AG09309 (cell line): ENCODE data around the gene FAM117A.

ENCODE experiments used
- DNase-seq: peaks from one replicate; pipeline ENCODE4 v3.0.0-alpha.2; 2010; ENCODE audit warnings: low read depth
- H3K4me3 ChIP-seq: 2 replicates; pipeline ENCODE4 v1.5.1; 2011; ENCODE audit warnings: mild to moderate bottlenecking, low read depth, low read length, moderate library complexity; ENCODE audit not compliant: control insufficient read depth
- TF ChIP-seq, protein P1 (sequence below): IDR thresholded peaks from 2 replicates; pipeline ENCODE4 v1.5.1; 2011; ENCODE audit warnings: mild to moderate bottlenecking, low read depth, low read length, inconsistent platforms; ENCODE audit not compliant: insufficient read depth, control insufficient read depth; ENCODE audit errors: missing control alignments

FAM117A gene

GRCh38 chr17:49691677-49692191, 72.2 kb downstream of the FAM117A start:
- TF ChIP-seq, protein P1, sequence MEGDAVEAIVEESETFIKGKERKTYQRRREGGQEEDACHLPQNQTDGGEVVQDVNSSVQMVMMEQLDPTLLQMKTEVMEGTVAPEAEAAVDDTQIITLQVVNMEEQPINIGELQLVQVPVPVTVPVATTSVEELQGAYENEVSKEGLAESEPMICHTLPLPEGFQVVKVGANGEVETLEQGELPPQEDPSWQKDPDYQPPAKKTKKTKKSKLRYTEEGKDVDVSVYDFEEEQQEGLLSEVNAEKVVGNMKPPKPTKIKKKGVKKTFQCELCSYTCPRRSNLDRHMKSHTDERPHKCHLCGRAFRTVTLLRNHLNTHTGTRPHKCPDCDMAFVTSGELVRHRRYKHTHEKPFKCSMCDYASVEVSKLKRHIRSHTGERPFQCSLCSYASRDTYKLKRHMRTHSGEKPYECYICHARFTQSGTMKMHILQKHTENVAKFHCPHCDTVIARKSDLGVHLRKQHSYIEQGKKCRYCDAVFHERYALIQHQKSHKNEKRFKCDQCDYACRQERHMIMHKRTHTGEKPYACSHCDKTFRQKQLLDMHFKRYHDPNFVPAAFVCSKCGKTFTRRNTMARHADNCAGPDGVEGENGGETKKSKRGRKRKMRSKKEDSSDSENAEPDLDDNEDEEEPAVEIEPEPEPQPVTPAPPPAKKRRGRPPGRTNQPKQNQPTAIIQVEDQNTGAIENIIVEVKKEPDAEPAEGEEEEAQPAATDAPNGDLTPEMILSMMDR = no peak
- H3K4me3 ChIP-seq = no peak overlapping the region
- DNase-seq = no peak

- peak; percentile 95 for DNase-seq
- TF ChIP-seq, protein P1 = no peak
- H3K4me3 ChIP-seq = no peak overlapping the region
Measured at GRCh38 chr17:49691086-49691676, 72.8 kb downstream of the FAM117A start.

GRCh38 chr17:49690256-49690655, 73.7 kb downstream of the FAM117A start:
- TF ChIP-seq, protein P1 = no peak
- DNase-seq = no peak
- no peak overlapping the region for H3K4me3 ChIP-seq

DNA sequence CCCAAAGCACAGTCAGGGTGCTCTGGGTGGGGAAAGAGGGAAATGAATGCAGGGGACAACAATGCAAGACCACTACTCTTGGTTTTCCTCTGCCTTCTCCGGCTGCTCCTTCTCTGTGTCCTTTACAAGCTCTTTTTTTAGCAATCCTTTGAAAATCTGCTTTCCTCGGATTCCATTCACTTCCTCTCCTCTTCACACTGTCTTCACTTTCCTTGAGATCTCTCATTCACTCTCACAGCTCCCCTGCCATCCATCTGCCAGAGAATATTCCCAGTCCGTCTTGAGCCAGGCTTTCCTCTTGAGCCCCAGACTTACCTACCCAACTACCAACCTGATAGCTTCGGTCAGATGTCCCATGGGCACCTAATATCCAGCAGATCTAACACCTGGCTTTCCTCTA, 75.1 kb downstream of the FAM117A start:
- DNase-seq = no peak
- H3K4me3 ChIP-seq = no peak overlapping the region
- TF ChIP-seq, protein P1 = no peak

DNA sequence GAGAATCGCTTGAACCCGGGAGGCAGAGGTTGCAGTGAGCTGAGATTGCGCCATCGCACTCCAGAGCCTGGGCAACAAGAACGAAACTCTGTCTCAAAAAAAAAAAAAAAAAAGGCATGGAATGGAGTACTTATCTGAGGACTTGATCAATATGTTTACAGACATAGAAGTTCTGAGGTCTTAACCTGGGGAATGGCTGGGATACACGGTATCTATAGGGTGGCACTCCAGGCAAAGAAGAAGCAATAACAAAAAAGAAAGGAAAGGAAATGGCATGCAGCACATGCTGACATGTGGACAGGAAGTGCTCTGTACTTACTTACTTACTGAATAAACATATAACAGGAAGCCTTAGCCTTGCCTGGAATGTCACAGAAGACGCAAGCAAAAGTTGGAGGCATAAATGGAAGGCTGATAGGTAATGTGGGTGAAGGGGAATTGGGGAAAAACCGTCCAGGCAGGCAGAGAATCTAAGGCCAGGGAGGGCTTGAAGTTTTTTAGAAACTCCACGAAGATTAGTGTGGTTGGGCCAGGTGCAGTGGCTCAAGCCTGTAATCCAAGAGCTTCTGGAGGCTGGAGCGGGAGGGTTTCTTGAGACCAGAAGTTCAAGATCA, 75.9 kb downstream of the FAM117A start:
- no peak for DNase-seq
- TF ChIP-seq, protein P1 = no peak
- H3K4me3 ChIP-seq = no peak overlapping the region

- TF ChIP-seq, protein P1 = no peak
- DNase-seq = no peak
- H3K4me3 ChIP-seq = no peak overlapping the region
Measured at GRCh38 chr17:49681106-49681979, 82.6 kb downstream of the FAM117A start.
